Measurements from ENCODE around the gene MFRP. TPM values are rescaled to one million over a fixed set of nuclear protein-coding genes. Genes with fewer than 3 reads are reported as not detected.

The MFRP gene
- total RNA-seq, 4 donors from 2014 or later, result not detected

- 94 to 99% methylated on average over 3 of the region's 3 CpGs for WGBS, 2 donors
- intact Hi-C loops (cut with DNase I; ENCODE audit: low total_unique reads), result no loop called here
- no peak for DNase-seq (ENCODE audit: low spot score in 2 of 2)
- TF ChIP-seq POLR2A (IDR thresholded peaks at IDR 0.05) (no peak), CTCF (IDR thresholded peaks at IDR 0.05) (no peak)
- H3K4me3 ChIP-seq (ENCODE audit: low read depth, poor library complexity, severe bottlenecking), result no peak overlapping the region
Observed at GRCh38 chr11:119293461-119293860, 53.0 kb downstream of the MFRP start.

- H3K4me3 ChIP-seq (ENCODE audit: low read depth, poor library complexity, severe bottlenecking), result no peak overlapping the region
- no peak for DNase-seq (ENCODE audit: low spot score in 2 of 2)
- WGBS, 2 donors, result 96% methylated on average over 10 of the region's 10 CpGs
- intact Hi-C loops (cut with DNase I; ENCODE audit: low total_unique reads), result no loop called here
- TF ChIP-seq CTCF (IDR thresholded peaks at IDR 0.05) (no peak), POLR2A (IDR thresholded peaks at IDR 0.05) (no peak)
Observed at GRCh38 chr11:119290894-119291497, 55.5 kb downstream of the MFRP start.

Small RNA genes within 50 kb of the gene (microRNA-seq; reads per million reads assigned to microRNA genes)
- 0 to 1.1 reads per million in 2 donors for gene MIR6756 (ENCODE audit: borderline number of aligned reads in 1 of 2, borderline replicate concordance in 2 of 2)

Other genes starting within 250 kb of the MFRP start
- gene DPAGT1, start 244.9 kb downstream of the MFRP start, total RNA-seq, result 10 to 100 TPM; 18.9 to 46.9 (median 27.5) TPM
- 10 to 100 TPM; 16.8 to 27.2 (median 22.6) TPM for gene C2CD2L, start 239.4 kb downstream of the MFRP start, total RNA-seq
- 10 to 100 TPM; 15.0 to 39.6 (median 31.2) TPM for gene HINFP, start 225.1 kb downstream of the MFRP start, total RNA-seq
- gene ABCG4, start 197.7 kb downstream of the MFRP start, total RNA-seq, result 1 to 10 TPM in 1 of 4 donors, under 1 TPM in 3; 0.52 to 1.1 (median 0.67) TPM
- gene NLRX1, start 178.0 kb downstream of the MFRP start, total RNA-seq, result 10 to 100 TPM; 31.4 to 58.0 (median 47.1) TPM
- under 1 TPM in 2 of 4 donors, not detected in 2; 0.27 to 0.53 TPM for gene NHERF4, start 161.2 kb downstream of the MFRP start, total RNA-seq
- 10 to 100 TPM; 11.7 to 14.6 (median 14.0) TPM for gene CBL, start 140.4 kb downstream of the MFRP start, total RNA-seq
- gene MCAM, start 29.6 kb downstream of the MFRP start, total RNA-seq, result 100 to 1,000 TPM; 103 to 198 (median 183) TPM
- gene RNF26, start 12.2 kb downstream of the MFRP start, total RNA-seq, result 10 to 100 TPM in 3 of 4 donors, 1 to 10 TPM in 1; 6.7 to 16.8 (median 13.1) TPM
- 10 to 100 TPM in 1 of 4 donors, 1 to 10 TPM in 3; 4.2 to 14.3 (median 8.6) TPM for gene C1QTNF5, start 5.8 kb downstream of the MFRP start, total RNA-seq
- gene USP2, start 35.0 kb upstream of the MFRP start, total RNA-seq, result 10 to 100 TPM; 15.0 to 35.6 (median 18.1) TPM
- 10 to 100 TPM in 1 of 4 donors, 1 to 10 TPM in 1, under 1 TPM in 2; 0.52 to 15.3 (median 2.7) TPM for gene THY1, start 76.5 kb upstream of the MFRP start, total RNA-seq